ENCODE results near the gene TRNP1. TPM values are rescaled to one million over a fixed set of nuclear protein-coding genes. Genes with fewer than 3 reads are reported as not detected.

The TRNP1 gene
- total RNA-seq, 1 donor from 2014 or later, result 15.3 TPM

- Histone ChIP-seq H3K27me3 (ENCODE audit: low read depth) (peaks cover 4% of the 10 kb centered on the region), H3K4me3 (no peak overlapping the region), H3K4me1 (no peaks in the 10 kb centered on the region), H3K27ac (no peak overlapping the region), H3K36me3 (peaks cover 8% of the 10 kb centered on the region), H3K9me3 (no peaks in the 10 kb centered on the region)
- ATAC-seq (no peak), DNase-seq (no peak)
- intact Hi-C loops (cut with DNase I), result no loop called here
- TF ChIP-seq CTCF (IDR thresholded peaks at IDR 0.05), result no peak
Observed at GRCh38 chr1:26953374-26953773, 40.1 kb upstream of the TRNP1 start.

- no peak for DNase-seq
- H3K9me3 ChIP-seq, result no peaks in the 10 kb centered on the region
- H3K4me3 ChIP-seq, result no peak overlapping the region
- ATAC-seq, result no peak
- no peak overlapping the region for H3K27ac ChIP-seq
- intact Hi-C loops (cut with DNase I), result no loop called here
- H3K36me3 ChIP-seq, result no peaks in the 10 kb centered on the region
- no peak for TF ChIP-seq CTCF (IDR thresholded peaks at IDR 0.05)
- H3K4me1 ChIP-seq, result peaks cover 16% of the 10 kb centered on the region
- peaks cover 33% of the 10 kb centered on the region for H3K27me3 ChIP-seq (ENCODE audit: low read depth)
Observed at GRCh38 chr1:26956321-26956720, 37.2 kb upstream of the TRNP1 start.

- peaks cover 33% of the 10 kb centered on the region for H3K27me3 ChIP-seq (ENCODE audit: low read depth)
- H3K9me3 ChIP-seq, result no peaks in the 10 kb centered on the region
- ATAC-seq (no peak), DNase-seq (no peak)
- H3K4me3 ChIP-seq, result no peak overlapping the region
- H3K4me1 ChIP-seq, result peaks cover 17% of the 10 kb centered on the region
- no peak overlapping the region for H3K27ac ChIP-seq
- no peak for TF ChIP-seq CTCF (IDR thresholded peaks at IDR 0.05)
- intact Hi-C loops (cut with DNase I), result no loop called here
- no peaks in the 10 kb centered on the region for H3K36me3 ChIP-seq
Observed at GRCh38 chr1:26957306-26957705, 36.2 kb upstream of the TRNP1 start.

DNA sequence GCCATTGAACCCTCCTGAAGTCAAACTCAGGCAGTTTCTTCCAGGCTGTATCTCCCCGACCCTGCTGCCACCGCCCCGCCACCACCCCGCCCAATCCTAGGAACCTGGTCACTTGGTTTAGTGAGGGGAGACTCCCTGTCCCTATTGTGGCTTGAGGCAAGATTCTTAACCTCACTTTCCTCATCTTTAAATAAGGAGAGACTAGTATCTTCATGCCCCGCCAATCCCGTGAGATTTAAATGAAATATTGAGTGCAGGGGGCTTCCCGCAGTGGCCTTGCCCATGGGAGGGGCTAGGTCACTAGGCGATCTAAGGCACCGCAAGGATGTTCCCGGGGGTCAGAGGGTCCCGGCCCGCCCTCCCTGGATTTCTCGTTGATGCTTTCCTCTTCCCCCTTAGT lies 34.2 kb upstream of the TRNP1 start:
- Histone ChIP-seq H3K4me1 (peaks cover 17% of the 10 kb centered on the region), H3K36me3 (no peaks in the 10 kb centered on the region), H3K4me3 (peak overlapping the region; percentile 64), H3K27ac (no peak overlapping the region), H3K9me3 (no peaks in the 10 kb centered on the region), H3K27me3 (ENCODE audit: low read depth) (peaks cover 33% of the 10 kb centered on the region)
- no peak for TF ChIP-seq CTCF (IDR thresholded peaks at IDR 0.05)
- DNase-seq (no peak), ATAC-seq (no peak)
- intact Hi-C loops (cut with DNase I), result no loop called here

DNA sequence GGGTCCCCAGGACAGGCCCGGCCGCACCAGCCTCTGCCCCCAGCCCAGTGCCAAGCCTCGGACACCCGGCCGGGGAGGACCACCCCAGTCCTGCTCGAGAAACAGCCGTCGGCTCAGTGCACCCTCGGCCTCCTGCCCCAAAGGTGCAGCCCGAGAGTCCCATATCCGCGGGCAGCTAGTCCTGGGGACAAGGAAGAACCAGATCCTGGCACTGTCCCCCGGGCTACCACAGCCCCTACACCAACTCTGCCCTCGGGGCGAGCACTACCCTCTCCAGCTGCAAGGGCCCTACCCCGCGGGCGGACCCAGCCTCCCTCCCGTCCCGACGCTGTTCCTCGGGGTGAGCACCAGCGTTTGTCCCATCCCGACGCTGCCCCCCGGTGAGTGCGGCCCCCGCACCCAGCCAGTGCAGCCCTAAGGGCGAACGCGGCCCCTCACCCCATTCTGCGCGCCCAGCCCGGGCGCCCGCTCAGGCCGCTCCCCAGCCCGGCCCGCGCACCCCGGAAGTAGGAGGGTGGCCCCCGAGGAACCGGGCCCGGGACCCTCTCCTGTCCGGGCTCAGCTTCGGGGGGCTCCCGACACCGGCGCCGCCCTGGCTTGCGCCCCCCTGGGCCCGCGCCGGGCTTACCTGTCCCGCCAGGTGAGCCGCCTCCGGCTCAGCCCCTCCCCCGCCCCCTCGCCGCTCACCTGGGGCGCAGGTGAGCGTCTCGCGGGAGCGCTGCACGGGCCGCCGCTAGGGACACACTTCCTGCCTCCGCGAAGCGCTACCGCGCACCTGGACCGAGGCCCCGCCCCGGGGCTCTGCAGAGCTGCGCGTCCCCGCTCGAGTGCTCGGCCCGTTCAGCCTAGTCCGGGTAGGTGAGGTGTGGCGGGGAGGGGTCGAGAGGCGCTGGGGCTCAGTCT lies 33.5 kb upstream of the TRNP1 start, which contains the start of gene KDF1:
Gene KDF1, minus strand, starts transcription at position 747 of the 903 bp plus-strand sequence. CDS start 8,088 bp downstream, outside the sequence.
- intact Hi-C loops (cut with DNase I), result no loop called here
- TF ChIP-seq CTCF (IDR thresholded peaks at IDR 0.05), result no peak
- H3K36me3 ChIP-seq, result no peaks in the 10 kb centered on the region
- H3K4me1 ChIP-seq, result peaks cover 17% of the 10 kb centered on the region
- ATAC-seq, result peak; percentile 99
- no peaks in the 10 kb centered on the region for H3K9me3 ChIP-seq
- peak within 1 kb of the TSS; percentile 75 for H3K27ac ChIP-seq
- H3K4me3 ChIP-seq, result peak within 1 kb of the TSS; percentile 64
- peaks cover 33% of the 10 kb centered on the region for H3K27me3 ChIP-seq (ENCODE audit: low read depth)
- DNase-seq, result peak; percentile 92
